Erythroblast (primary cell): ENCODE measurements around the gene LAMA4.

Experiments
- GATA1 ChIP-seq: IDR thresholded peaks from 2 replicates; pipeline ENCODE4 v1.6.1; 2011; ENCODE audit warnings: low read depth, mild to moderate bottlenecking, control low read depth, low read length, moderate library complexity
- POLR2A ChIP-seq: IDR thresholded peaks from 2 replicates; pipeline ENCODE4 v1.6.1; 2011; ENCODE audit warnings: mild to moderate bottlenecking, low read length

DNA sequence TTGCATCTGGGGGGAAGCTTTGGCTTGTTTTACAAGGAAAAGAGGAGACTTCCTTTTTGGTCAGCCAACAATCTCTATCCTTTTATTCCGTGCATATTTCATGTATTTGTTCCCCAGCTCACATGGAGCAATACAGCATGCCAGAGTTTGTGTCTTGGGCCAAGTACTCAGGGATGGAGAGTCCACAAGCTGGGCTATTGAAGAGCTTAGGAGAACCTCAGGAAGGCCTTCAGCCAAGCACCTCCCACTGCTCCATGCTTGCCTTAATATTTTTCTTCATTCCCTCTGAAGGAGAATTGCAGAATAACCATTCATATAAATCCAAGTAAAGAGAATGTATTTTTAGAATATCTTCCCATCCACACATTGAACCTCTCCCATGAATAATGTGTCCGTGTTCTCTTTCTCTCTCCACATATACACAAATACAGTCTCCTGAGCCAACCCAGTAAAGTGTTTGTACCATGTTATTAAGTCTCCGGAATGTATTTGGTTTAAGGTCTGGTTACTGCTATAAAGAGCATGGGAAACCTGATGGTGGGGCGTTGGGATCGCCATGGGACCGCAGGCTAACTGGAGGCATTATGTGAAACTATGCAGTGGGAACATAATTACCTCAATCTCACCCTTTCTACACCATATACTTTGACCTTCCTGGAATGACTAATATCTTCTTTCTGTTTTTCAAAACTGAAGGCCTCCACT, 3.0 kb downstream of the LAMA4 start:
- no peak for TF ChIP-seq POLR2A
- no peak for TF ChIP-seq GATA1
